ENCODE results near the gene ITPR2.
"Not testable (repeated sequence)": the region's sequence is repeated elsewhere in the genome, so short reads cannot be mapped to it uniquely, and the experiment has no call there.

ITPR2 gene

GRCh38 chr12:26520109-26520508 lies 312.9 kb downstream of the ITPR2 start:
- Histone ChIP-seq H3K36me3 (ENCODE audit: insufficient read depth, low read length) (no peaks in the 10 kb centered on the region), H4K20me1 (ENCODE audit: insufficient read depth, low read length, poor library complexity, severe bottlenecking) (no peaks in the 10 kb centered on the region), H2AFZ (ENCODE audit: low read length) (no peak overlapping the region), H3K9me2 (replicated peaks; ENCODE audit: low read depth, low read length) (no peaks in the 10 kb centered on the region), H3K4me1 (ENCODE audit: insufficient read depth, low read length, poor library complexity, severe bottlenecking) (no peaks in the 10 kb centered on the region), H3K9me3 (ENCODE audit: insufficient read depth, low read depth, low read length) (0 out of 2 replicates have a peak, but pooled peaks cover 2% of the 10 kb centered on the region), H3F3A (ENCODE audit: low read depth) (no peaks in the 10 kb centered on the region; the same call in 1 of the 2 replicates), H3K79me2 (ENCODE audit: insufficient read depth, low read length) (no peaks in the 10 kb centered on the region), H3K9ac (ENCODE audit: low read depth, low read length, poor library complexity, severe bottlenecking) (no peak overlapping the region), H3K4me3 (ENCODE audit: low read length, poor library complexity, severe bottlenecking) (no peak overlapping the region), H3K4me2 (ENCODE audit: low read depth, low read length, poor library complexity, severe bottlenecking) (no peak overlapping the region), H3K27me3 (ENCODE audit: insufficient read depth, low read length, poor library complexity, severe bottlenecking) (no peaks in the 10 kb centered on the region)
- no peak for TF ChIP-seq EZH2phosphoT487 (IDR thresholded peaks at IDR 0.05; ENCODE audit: borderline replicate concordance)
- TF ChIP-seq CTCF (conservative IDR thresholded peaks at IDR 0.05; ENCODE audit: low read length), result no peak

GRCh38 chr12:26519462-26519861 lies 313.5 kb downstream of the ITPR2 start:
- Histone ChIP-seq H3K79me2 (ENCODE audit: insufficient read depth, low read length) (no peaks in the 10 kb centered on the region), H4K20me1 (ENCODE audit: insufficient read depth, low read length, poor library complexity, severe bottlenecking) (no peaks in the 10 kb centered on the region), H3K27me3 (ENCODE audit: insufficient read depth, low read length, poor library complexity, severe bottlenecking) (no peaks in the 10 kb centered on the region), H3F3A (ENCODE audit: low read depth) (no peaks in the 10 kb centered on the region; the same call in 1 of the 2 replicates), H3K36me3 (ENCODE audit: insufficient read depth, low read length) (no peaks in the 10 kb centered on the region), H3K9me2 (replicated peaks; ENCODE audit: low read depth, low read length) (no peaks in the 10 kb centered on the region), H3K9me3 (ENCODE audit: insufficient read depth, low read depth, low read length) (no peaks in the 10 kb centered on the region), H3K4me1 (ENCODE audit: insufficient read depth, low read length, poor library complexity, severe bottlenecking) (no peaks in the 10 kb centered on the region), H3K4me2 (ENCODE audit: low read depth, low read length, poor library complexity, severe bottlenecking) (no peak overlapping the region), H3K9ac (ENCODE audit: low read depth, low read length, poor library complexity, severe bottlenecking) (no peak overlapping the region), H2AFZ (ENCODE audit: low read length) (no peak overlapping the region), H3K4me3 (ENCODE audit: low read length, poor library complexity, severe bottlenecking) (no peak overlapping the region)
- no peak for TF ChIP-seq CTCF (conservative IDR thresholded peaks at IDR 0.05; ENCODE audit: low read length)
- no peak for TF ChIP-seq EZH2phosphoT487 (IDR thresholded peaks at IDR 0.05; ENCODE audit: borderline replicate concordance)

GRCh38 chr12:26517320-26517719 lies 315.7 kb downstream of the ITPR2 start:
- H3K27me3 ChIP-seq (ENCODE audit: insufficient read depth, low read length, poor library complexity, severe bottlenecking); H3K4me1 ChIP-seq (ENCODE audit: insufficient read depth, low read length, poor library complexity, severe bottlenecking); H3K9ac ChIP-seq (ENCODE audit: low read depth, low read length, poor library complexity, severe bottlenecking); H3K79me2 ChIP-seq (ENCODE audit: insufficient read depth, low read length); H3K4me2 ChIP-seq (ENCODE audit: low read depth, low read length, poor library complexity, severe bottlenecking); H4K20me1 ChIP-seq (ENCODE audit: insufficient read depth, low read length, poor library complexity, severe bottlenecking); H3K9me3 ChIP-seq (ENCODE audit: insufficient read depth, low read depth, low read length); H3K4me3 ChIP-seq (ENCODE audit: low read length, poor library complexity, severe bottlenecking); H2AFZ ChIP-seq (ENCODE audit: low read length); H3K9me2 ChIP-seq (replicated peaks; ENCODE audit: low read depth, low read length); H3F3A ChIP-seq (ENCODE audit: low read depth); H3K36me3 ChIP-seq (ENCODE audit: insufficient read depth, low read length): not testable (repeated sequence)

DNA sequence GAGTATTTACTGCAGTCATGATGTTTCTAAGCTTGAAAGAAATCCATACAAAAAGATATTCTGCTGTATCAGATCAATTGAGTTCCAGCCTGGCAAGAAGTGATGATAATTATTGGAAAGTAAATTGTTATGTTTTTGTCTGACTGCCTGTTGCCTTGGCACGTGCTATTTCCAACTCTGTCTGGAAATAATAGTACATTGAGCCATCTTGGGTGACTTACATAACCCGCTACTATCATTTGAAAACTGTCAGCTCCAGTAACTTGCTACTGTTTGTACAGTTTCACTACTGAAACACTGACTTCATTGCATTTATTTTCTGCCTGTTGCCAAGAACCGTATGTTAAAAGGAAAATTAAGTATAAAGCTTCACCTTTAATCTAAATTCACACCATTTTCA lies 318.6 kb downstream of the ITPR2 start:
- no peak overlapping the region for H2AFZ ChIP-seq (ENCODE audit: low read length)
- no peaks in the 10 kb centered on the region for H3K36me3 ChIP-seq (ENCODE audit: insufficient read depth, low read length)

More for the DNA sequence above, 318.6 kb downstream of the ITPR2 start:
- Histone ChIP-seq H4K20me1 (ENCODE audit: insufficient read depth, low read length, poor library complexity, severe bottlenecking) (no peaks in the 10 kb centered on the region), H3K4me2 (ENCODE audit: low read depth, low read length, poor library complexity, severe bottlenecking) (no peak overlapping the region), H3K79me2 (ENCODE audit: insufficient read depth, low read length) (no peaks in the 10 kb centered on the region), H3F3A (ENCODE audit: low read depth) (no peaks in the 10 kb centered on the region), H3K4me1 (ENCODE audit: insufficient read depth, low read length, poor library complexity, severe bottlenecking) (no peaks in the 10 kb centered on the region), H3K9ac (ENCODE audit: low read depth, low read length, poor library complexity, severe bottlenecking) (no peak overlapping the region), H3K9me2 (replicated peaks; ENCODE audit: low read depth, low read length) (no peaks in the 10 kb centered on the region), H3K4me3 (ENCODE audit: low read length, poor library complexity, severe bottlenecking) (no peak overlapping the region), H3K27me3 (ENCODE audit: insufficient read depth, low read length, poor library complexity, severe bottlenecking) (no peaks in the 10 kb centered on the region), H3K9me3 (ENCODE audit: insufficient read depth, low read depth, low read length) (no peaks in the 10 kb centered on the region)
- TF ChIP-seq CTCF (conservative IDR thresholded peaks at IDR 0.05; ENCODE audit: low read length), result no peak
- no peak for TF ChIP-seq EZH2phosphoT487 (IDR thresholded peaks at IDR 0.05; ENCODE audit: borderline replicate concordance)

Data from Loucy (cell line).